GM12873 (cell line): ENCODE data around the gene EYS.

Experiments used
- TF ChIP-seq, protein P1 (sequence below): IDR thresholded peaks from 2 replicates; pipeline ENCODE4 v1.5.1; 2012; ENCODE audit warnings: low read depth, mild to moderate bottlenecking, moderate library complexity, low read length, control low read depth; ENCODE audit not compliant: insufficient read depth; ENCODE audit errors: missing control alignments

Gene EYS

DNA sequence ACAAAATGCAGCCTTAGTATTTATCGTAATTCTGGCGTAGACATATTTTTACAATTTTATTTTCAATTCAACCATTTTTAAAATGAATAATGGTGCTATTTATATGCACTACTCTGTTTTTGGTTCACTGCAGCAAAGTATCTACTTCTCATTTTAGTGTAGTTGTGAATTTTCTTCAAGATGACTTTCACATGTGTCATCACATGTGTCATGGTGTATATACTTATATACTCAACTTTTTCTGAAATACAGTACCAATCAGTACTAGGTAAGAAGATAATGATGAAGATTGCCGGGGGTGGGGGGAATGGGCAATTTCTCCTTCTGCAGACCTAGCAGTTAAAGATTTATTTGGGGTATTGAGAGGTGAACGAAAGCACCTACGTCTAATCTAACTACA, 1436.9 kb downstream of the EYS start:
- TF ChIP-seq, protein P1, sequence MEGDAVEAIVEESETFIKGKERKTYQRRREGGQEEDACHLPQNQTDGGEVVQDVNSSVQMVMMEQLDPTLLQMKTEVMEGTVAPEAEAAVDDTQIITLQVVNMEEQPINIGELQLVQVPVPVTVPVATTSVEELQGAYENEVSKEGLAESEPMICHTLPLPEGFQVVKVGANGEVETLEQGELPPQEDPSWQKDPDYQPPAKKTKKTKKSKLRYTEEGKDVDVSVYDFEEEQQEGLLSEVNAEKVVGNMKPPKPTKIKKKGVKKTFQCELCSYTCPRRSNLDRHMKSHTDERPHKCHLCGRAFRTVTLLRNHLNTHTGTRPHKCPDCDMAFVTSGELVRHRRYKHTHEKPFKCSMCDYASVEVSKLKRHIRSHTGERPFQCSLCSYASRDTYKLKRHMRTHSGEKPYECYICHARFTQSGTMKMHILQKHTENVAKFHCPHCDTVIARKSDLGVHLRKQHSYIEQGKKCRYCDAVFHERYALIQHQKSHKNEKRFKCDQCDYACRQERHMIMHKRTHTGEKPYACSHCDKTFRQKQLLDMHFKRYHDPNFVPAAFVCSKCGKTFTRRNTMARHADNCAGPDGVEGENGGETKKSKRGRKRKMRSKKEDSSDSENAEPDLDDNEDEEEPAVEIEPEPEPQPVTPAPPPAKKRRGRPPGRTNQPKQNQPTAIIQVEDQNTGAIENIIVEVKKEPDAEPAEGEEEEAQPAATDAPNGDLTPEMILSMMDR, result no peak

DNA sequence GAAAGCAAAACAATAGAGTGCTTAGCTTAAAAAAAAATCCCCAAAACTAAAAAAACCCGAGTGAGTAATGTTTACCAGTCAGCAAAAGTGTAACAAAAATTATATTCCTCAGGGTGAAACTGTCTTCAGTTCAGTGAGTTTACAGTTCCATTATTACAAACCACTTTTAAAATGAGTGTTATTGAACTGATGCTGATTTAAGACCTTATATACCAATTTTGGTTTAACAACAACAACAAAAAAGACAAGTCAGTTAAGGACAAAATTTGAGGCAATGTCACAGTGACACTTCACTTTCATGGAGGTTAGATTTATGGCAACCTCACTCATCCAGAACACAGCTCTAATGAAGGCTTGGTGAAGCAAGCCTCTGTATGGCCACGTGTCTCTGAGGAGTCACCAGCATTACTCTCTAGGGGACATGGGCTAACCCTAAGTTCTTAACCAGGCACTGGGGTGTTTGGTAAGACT, 1440.6 kb downstream of the EYS start:
- TF ChIP-seq, protein P1, result no peak

DNA sequence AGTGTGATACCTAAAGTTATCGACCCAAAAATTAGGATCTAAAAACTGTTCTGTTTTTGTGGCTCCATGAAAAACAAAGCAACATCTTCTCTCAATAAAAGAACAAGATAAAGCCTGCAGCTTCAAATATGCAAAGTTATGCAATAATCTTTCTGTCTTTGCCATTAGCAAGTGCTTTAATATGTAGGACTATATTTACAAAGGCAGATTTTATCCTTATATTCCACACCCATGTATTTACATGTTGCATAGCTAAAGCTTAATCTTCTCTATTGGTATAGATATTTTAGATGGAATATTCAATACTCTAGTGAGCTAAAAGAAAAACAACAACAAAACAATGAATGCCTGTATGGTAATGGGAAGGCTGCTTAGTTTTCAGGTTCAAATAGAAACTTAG, 1443.2 kb downstream of the EYS start:
- TF ChIP-seq, protein P1, result no peak

DNA sequence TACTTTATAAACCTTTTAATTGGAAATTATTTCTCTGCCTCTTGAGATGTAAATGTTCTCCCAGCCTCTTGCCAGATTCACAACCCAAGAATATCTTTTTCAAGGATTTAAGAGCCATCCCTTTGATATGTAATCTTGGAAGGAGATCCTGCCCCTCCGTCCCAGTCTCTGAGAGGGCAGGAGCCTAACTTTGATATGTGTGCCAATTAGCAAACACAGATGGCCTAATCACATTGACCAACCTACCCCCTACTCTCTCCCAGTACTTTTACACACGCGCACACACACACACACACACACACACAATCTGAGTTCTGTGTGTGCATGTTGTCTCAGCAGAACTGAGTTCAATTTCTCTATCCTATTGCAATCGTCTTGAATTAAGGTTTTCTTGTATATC, 1447.7 kb downstream of the EYS start:
- TF ChIP-seq, protein P1, result no peak

DNA sequence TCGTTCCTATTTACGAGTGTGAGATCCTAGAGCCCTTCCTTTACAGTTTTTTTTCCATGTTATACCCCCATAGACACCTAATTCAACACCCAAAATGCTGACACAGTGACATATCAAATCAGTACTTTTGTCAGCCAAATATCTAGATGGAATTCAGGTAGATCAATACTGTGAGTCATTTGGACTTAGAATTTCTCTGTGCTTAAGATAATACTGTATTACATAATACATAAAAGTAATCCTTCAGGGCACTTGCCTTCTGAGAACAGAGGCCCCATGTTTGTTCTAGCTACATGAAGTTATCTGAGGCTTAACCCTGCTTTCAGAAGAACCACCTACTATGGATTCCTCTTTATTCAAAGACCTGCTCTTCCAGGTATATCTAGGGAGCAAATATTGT, 1448.3 kb downstream of the EYS start:
- TF ChIP-seq, protein P1, result no peak

DNA sequence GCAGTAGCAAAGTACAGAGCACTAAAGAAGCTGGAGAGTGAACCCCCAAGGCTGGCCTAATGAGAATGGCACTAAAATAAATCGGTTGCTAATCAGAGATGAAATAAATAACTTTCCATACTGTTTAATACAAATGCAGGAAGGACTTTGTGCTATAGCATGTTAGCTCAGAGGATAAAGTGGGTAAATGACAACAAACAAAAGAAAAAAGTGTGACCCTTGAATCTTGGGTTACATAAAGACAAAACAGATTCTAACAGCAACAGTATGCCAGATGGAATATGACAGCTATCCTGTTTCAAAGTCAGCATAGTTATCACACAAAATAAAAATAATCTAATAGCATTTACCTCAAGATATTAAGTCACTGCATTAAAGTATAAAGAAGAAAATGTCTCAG, 1448.7 kb downstream of the EYS start:
- TF ChIP-seq, protein P1, result no peak

DNA sequence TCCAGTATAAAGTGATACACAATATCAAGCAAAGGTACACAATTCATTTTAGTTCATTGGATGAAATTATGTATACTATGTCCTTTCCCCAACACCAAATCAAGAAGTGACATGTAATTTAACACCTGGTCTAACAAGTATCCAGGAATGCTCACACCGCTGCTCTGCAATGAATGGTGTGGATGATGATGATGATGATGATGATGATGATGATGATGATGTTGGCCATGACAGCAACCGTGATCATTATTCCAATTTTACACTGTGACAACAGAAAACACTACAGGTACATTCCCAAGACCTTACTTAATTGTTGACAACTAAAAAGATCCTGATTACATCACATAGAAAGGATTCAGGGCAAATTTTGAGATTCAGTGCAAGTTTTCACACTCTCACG, 1449.4 kb downstream of the EYS start:
- TF ChIP-seq, protein P1, result no peak

DNA sequence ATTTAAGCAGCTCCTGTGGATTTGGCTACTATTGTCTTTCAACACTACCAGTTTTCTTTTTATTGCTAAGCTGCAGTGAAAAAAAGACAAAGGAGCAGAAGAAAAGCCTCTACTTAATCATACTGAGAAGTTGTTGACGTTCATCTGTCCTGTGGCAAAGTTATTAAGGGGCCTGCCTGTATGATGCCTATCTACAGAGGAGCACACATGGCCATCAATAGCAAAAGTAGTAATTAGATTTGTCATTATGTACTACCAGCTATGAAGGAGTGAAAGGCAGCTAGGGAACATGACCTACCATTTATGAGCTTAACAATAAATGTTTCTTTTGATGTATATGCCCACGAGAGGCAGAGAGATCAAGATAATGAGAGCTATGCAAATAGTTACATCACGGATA, 1450.5 kb downstream of the EYS start:
- TF ChIP-seq, protein P1, result no peak
